OCI-LY7 (cell line): ENCODE results near the gene CNGA2. TPM values are rescaled to one million over a fixed set of nuclear protein-coding genes. Genes with fewer than 3 reads are reported as not detected.

Experiments used
- BruUV-seq: library from RNA; stranded (reverse); fragments of 400-500 nt; replicated peaks from 2 replicates; lab custom pipeline; 2021; lab: Mats Ljungman, UMichigan
- CTCF ChIA-PET: fragments of 300-600 bp; sonication (Branson Sonifier 250); formaldehyde crosslinking; loops from one replicate; lab custom pipeline; 2022; ENCODE audit warnings: antibody characterized with exemption; ENCODE audit not compliant: unreplicated experiment; lab: Charles Lee
- POLR2A ChIA-PET: fragments of 300-600 bp; sonication (Branson Sonifier 250); formaldehyde crosslinking; loops from one replicate; lab custom pipeline; 2022; ENCODE audit warnings: antibody characterized with exemption; lab: Charles Lee
- DNase-seq: peaks from one replicate; pipeline ENCODE4 v3.0.0-alpha.2; 2015; ENCODE audit warnings: low spot score
- H2AFZ ChIP-seq: fragments of 200-600 bp; sonication (generic), shearing (Covaris generic); 2 replicates; pipeline ENCODE4 v1.6.1; 2014; ENCODE audit warnings: mild to moderate bottlenecking, antibody characterized with exemption, low read length, moderate library complexity
- H3K27ac ChIP-seq: fragments of 200-600 bp; sonication (generic); 2 replicates; pipeline ENCODE4 v1.5.1; 2014; ENCODE audit warnings: mixed run types, low read depth, mild to moderate bottlenecking, moderate library complexity, low read length, inconsistent platforms; ENCODE audit not compliant: poor library complexity, severe bottlenecking
- H3K36me3 ChIP-seq: fragments of 200-600 bp; sonication (generic); 2 replicates; pipeline ENCODE4 v1.6.1; 2014; ENCODE audit warnings: mild to moderate bottlenecking, antibody characterized with exemption, low read length, moderate library complexity, mixed read lengths; ENCODE audit not compliant: insufficient read depth
- H3K4me1 ChIP-seq: fragments of 200-600 bp; sonication (generic); 2 replicates; pipeline ENCODE4 v1.5.1; 2014; ENCODE audit warnings: mild to moderate bottlenecking, low read length; ENCODE audit not compliant: insufficient read depth, poor library complexity, severe bottlenecking
- H3K4me2 ChIP-seq: fragments of 200-600 bp; sonication (generic); 2 replicates; pipeline ENCODE4 v1.6.1; 2014; ENCODE audit warnings: mild to moderate bottlenecking, low read length
- H3K4me3 ChIP-seq: fragments of 200-600 bp; sonication (generic); 2 replicates; pipeline ENCODE4 v1.5.1; 2014; ENCODE audit warnings: mild to moderate bottlenecking, low read depth, low read length; ENCODE audit not compliant: poor library complexity, severe bottlenecking
- H3K79me2 ChIP-seq: fragments of 200-600 bp; sonication (generic); 2 replicates; pipeline ENCODE4 v1.6.1; 2016; ENCODE audit warnings: low read depth, mild to moderate bottlenecking, low read length, moderate library complexity, mixed read lengths; ENCODE audit not compliant: insufficient read depth
- H3K9me2 ChIP-seq: fragments of 200-600 bp; sonication (generic); 2 replicates; pipeline ENCODE4 v1.6.1; 2016; ENCODE audit warnings: mild to moderate bottlenecking, low read length, mixed read lengths; ENCODE audit not compliant: insufficient read depth
- H3K9me3 ChIP-seq: fragments of 200-600 bp; sonication (generic); 2 replicates; pipeline ENCODE4 v1.6.1; 2014; ENCODE audit warnings: mild to moderate bottlenecking, mixed run types, low read length, mixed read lengths
- H4K20me1 ChIP-seq: fragments of 200-600 bp; sonication (generic); 2 replicates; pipeline ENCODE4 v1.6.1; 2014; ENCODE audit warnings: mild to moderate bottlenecking, antibody characterized with exemption, low read length, moderate library complexity, mixed read lengths; ENCODE audit not compliant: insufficient read depth
- EZH2phosphoT487 ChIP-seq: fragments of 200-600 bp; sonication (generic); IDR thresholded peaks from 2 replicates; pipeline ENCODE4 v1.6.1; 2018; ENCODE audit warnings: low read depth, borderline replicate concordance, mild to moderate bottlenecking, mixed run types, antibody characterized with exemption, low read length, moderate library complexity, mixed read lengths
- intact Hi-C: fragments of 100-400 bp; cut with micrococcal nuclease; formaldehyde crosslinking; loops from one replicate; pipeline ENCODE4 v1.10.0; 2022; ENCODE audit not compliant: unreplicated experiment
- total RNA-seq, 2 experiments: library from RNA; depleted of rRNA in 1 of 2; stranded (reverse); fragments of >200 nt in 1 of 2; shearing (Covaris generic) in 1 of 2; gene quantifications; 2 replicates each; pipeline ENCODE4 v1.2.3, GENCODE V29; 2014 to 2022
- TF ChIP-seq, protein P1 (sequence below): fragments of 200-600 bp; sonication (generic); conservative IDR thresholded peaks from 2 replicates; pipeline ENCODE4 v1.5.1; 2014; ENCODE audit warnings: mild to moderate bottlenecking, antibody characterized with exemption, low read length, moderate library complexity, mixed read lengths

CNGA2 gene
- total RNA-seq, 2 experiments from 2014 or later, result not detected

DNA sequence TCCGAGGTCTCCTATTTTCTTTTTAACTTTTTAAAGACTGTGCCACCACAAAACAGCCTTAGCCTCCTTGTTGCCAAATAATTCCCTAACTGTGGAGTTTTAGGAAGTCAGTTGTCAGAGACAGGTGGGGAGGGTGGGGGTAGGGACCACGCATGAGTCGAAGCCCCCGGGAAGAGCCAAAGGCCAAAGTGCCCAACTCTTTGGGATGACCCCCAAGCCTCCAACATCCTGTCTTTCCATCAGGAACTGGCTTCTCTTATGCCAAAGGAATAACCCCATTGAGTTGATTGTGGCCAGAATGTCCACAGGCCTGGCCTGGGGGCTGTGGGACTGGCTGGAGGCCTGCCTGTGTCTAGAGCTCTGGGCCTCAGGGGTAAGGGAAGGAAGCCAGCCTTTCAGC lies 33.5 kb upstream of the CNGA2 start:
- intact Hi-C loops, result no loop called here
- no peak for DNase-seq
- Histone ChIP-seq H3K79me2 (no peaks in the 10 kb centered on the region), H3K4me2 (no peak overlapping the region), H3K36me3 (no peaks in the 10 kb centered on the region), H3K9me3 (no peaks in the 10 kb centered on the region), H3K27ac (no peak overlapping the region), H3K9me2 (no peaks in the 10 kb centered on the region), H4K20me1 (no peaks in the 10 kb centered on the region), H3K4me3 (no peak overlapping the region), H2AFZ (no peak overlapping the region), H3K4me1 (no peaks in the 10 kb centered on the region)
- ChIA-PET CTCF (no interaction called here), POLR2A (no interaction called here)
- no TSS peak for BruUV-seq
- no peak for TF ChIP-seq EZH2phosphoT487
- TF ChIP-seq, protein P1, sequence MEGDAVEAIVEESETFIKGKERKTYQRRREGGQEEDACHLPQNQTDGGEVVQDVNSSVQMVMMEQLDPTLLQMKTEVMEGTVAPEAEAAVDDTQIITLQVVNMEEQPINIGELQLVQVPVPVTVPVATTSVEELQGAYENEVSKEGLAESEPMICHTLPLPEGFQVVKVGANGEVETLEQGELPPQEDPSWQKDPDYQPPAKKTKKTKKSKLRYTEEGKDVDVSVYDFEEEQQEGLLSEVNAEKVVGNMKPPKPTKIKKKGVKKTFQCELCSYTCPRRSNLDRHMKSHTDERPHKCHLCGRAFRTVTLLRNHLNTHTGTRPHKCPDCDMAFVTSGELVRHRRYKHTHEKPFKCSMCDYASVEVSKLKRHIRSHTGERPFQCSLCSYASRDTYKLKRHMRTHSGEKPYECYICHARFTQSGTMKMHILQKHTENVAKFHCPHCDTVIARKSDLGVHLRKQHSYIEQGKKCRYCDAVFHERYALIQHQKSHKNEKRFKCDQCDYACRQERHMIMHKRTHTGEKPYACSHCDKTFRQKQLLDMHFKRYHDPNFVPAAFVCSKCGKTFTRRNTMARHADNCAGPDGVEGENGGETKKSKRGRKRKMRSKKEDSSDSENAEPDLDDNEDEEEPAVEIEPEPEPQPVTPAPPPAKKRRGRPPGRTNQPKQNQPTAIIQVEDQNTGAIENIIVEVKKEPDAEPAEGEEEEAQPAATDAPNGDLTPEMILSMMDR, result no peak

DNA sequence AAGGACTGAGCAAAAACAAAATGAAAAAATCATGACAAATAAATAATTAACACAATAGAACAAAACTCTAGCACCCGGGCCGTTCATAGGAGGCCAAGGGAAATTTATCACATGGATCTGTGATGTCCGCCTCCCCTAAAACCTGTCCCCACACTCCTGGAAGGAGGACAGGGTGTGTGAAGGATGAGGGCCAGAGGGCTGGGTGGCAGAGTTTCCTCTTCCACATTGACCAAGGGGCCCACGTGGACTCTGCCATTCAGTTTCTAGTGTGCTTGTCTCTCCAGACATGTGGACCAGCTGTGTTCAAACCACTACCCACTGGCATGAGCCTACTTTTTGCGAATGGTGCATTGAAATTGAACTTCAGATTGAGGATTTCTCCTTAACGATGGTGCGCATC lies 33.0 kb upstream of the CNGA2 start:
- ChIA-PET POLR2A (no interaction called here), CTCF (no interaction called here)
- Histone ChIP-seq H3K4me3 (no peak overlapping the region), H2AFZ (no peak overlapping the region), H3K4me1 (no peaks in the 10 kb centered on the region), H3K36me3 (no peaks in the 10 kb centered on the region), H3K27ac (no peak overlapping the region), H3K79me2 (no peaks in the 10 kb centered on the region), H4K20me1 (no peaks in the 10 kb centered on the region), H3K4me2 (no peak overlapping the region), H3K9me3 (no peaks in the 10 kb centered on the region), H3K9me2 (no peaks in the 10 kb centered on the region)
- TF ChIP-seq EZH2phosphoT487, result no peak
- TF ChIP-seq, protein P1, result no peak
- DNase-seq, result no peak
- intact Hi-C loops, result no loop called here
- no TSS peak for BruUV-seq

GRCh38 chrX:151702026-151702714 lies 32.4 kb upstream of the CNGA2 start:
- no peaks in the 10 kb centered on the region for H3K4me1 ChIP-seq
- no peaks in the 10 kb centered on the region for H3K79me2 ChIP-seq
- no peaks in the 10 kb centered on the region for H3K9me3 ChIP-seq
- intact Hi-C loops, result no loop called here
- CTCF ChIA-PET, result no interaction called here
- no peak for DNase-seq
- TF ChIP-seq, protein P1, result no peak
- TF ChIP-seq EZH2phosphoT487, result no peak
- POLR2A ChIA-PET, result no interaction called here
- H2AFZ ChIP-seq, result no peak overlapping the region
- no peaks in the 10 kb centered on the region for H3K9me2 ChIP-seq
- H3K27ac ChIP-seq, result no peak overlapping the region
- BruUV-seq, result no TSS peak
- no peaks in the 10 kb centered on the region for H4K20me1 ChIP-seq
- no peaks in the 10 kb centered on the region for H3K36me3 ChIP-seq
- no peak overlapping the region for H3K4me3 ChIP-seq
- H3K4me2 ChIP-seq, result no peak overlapping the region
